Vagina (tissue), 2 donors: Measurements from ENCODE around the gene OMP.

Experiments
- POLR2A ChIP-seq, 2 donors: fragments of 450-650 bp; IDR thresholded peaks; one replicate each; pipeline ENCODE4 v1.6.1; 2017; ENCODE audit warnings: antibody characterized with exemption in 2 of 2, mild to moderate bottlenecking in 2 of 2, moderate library complexity in 2 of 2
- TF ChIP-seq, protein P1 (sequence below), 3 experiments: fragments of 450-650 bp in 2 of 3; fragments of 200-600 bp in 1 of 3; sonication (generic) in 1 of 3; IDR thresholded peaks; one replicate each; pipeline ENCODE4 v1.5.1; 2017 to 2019; ENCODE audit warnings: antibody characterized with exemption in 3 of 3, mild to moderate bottlenecking in 2 of 3, moderate library complexity in 2 of 3

DNA sequence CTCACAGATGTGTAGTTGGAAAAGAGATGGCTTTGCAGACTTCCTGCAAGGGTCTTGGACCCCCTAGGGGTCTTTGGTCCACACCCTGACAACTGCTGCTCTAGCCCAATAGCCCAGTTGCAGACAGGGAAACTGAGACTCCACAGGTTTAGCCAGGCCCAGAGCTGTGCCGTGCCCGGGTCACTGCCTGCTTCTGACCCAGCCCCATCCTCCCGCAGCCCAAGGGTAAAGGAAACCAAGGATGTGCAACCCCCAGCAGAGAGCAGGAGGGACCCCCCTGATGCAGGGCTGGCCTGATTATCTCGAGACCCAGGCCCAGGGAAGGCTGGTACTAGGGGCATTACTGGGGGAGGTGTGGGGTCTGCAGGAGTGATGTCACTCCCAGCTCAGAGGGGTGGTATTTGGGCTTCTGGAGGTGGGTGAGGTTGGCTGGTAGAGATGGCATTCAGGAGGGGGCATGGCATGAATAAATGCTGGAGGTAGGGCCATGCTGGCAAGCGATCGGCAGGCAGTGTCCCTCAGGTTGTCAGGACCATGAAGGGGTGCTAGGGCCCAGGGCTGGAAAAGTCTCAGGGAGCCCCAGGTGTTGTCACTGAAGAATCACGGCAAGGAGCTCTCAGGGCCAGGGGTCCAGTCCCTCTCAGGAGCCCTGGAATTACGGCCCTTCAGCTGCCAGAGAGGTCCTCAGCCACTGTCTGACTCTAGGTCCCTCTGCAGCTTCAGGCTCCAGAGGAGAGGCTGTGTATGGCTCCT lies 46.5 kb downstream of the OMP start:
- TF ChIP-seq POLR2A (IDR thresholded peaks at IDR 0.05), result no peak
- TF ChIP-seq, protein P1, sequence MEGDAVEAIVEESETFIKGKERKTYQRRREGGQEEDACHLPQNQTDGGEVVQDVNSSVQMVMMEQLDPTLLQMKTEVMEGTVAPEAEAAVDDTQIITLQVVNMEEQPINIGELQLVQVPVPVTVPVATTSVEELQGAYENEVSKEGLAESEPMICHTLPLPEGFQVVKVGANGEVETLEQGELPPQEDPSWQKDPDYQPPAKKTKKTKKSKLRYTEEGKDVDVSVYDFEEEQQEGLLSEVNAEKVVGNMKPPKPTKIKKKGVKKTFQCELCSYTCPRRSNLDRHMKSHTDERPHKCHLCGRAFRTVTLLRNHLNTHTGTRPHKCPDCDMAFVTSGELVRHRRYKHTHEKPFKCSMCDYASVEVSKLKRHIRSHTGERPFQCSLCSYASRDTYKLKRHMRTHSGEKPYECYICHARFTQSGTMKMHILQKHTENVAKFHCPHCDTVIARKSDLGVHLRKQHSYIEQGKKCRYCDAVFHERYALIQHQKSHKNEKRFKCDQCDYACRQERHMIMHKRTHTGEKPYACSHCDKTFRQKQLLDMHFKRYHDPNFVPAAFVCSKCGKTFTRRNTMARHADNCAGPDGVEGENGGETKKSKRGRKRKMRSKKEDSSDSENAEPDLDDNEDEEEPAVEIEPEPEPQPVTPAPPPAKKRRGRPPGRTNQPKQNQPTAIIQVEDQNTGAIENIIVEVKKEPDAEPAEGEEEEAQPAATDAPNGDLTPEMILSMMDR (IDR thresholded peaks at IDR 0.05), result no peak
